ENCODE measurements around the gene BLTP2.
"Not testable (repeated sequence)": the region's sequence is repeated elsewhere in the genome, so short reads cannot be mapped to it uniquely, and the experiment has no call there.

BLTP2 gene

DNA sequence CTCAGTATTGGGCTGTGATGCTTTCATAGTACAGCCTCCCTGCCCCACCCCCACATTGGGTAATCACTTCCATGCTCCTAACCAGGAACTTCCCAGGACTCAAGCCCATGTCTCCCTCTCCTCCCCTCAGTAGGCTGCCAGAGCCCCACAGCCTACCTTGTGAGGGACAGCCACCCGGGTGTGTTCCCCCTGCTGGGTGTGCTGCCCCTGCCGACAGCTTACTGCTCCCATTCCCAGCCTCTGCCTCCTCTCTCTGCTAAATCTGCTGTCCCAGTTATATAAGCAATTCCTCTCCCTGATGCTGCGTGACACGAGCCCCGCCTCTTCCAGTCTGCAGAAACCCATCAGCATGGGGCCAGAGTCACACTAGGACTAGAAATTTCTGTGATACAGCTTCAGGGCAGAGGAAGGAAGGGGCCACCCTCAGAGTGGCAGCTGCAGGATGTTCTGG, 31.0 kb downstream of the BLTP2 start, which contains the start of gene RSKR:
Gene RSKR, minus strand, starts transcription at position 255 of the 451 bp plus-strand sequence. Its CDS starts 24 bp downstream, at position 231.
- Histone ChIP-seq H3K9ac (ENCODE audit: insufficient read length) (no peak within 1 kb of the TSS), H3K36me3 (ENCODE audit: insufficient read depth, low read length) (peaks cover 52% of the 10 kb centered on the region)
- no peak for DNase-seq (ENCODE audit: low read depth, low spot score)

DNA sequence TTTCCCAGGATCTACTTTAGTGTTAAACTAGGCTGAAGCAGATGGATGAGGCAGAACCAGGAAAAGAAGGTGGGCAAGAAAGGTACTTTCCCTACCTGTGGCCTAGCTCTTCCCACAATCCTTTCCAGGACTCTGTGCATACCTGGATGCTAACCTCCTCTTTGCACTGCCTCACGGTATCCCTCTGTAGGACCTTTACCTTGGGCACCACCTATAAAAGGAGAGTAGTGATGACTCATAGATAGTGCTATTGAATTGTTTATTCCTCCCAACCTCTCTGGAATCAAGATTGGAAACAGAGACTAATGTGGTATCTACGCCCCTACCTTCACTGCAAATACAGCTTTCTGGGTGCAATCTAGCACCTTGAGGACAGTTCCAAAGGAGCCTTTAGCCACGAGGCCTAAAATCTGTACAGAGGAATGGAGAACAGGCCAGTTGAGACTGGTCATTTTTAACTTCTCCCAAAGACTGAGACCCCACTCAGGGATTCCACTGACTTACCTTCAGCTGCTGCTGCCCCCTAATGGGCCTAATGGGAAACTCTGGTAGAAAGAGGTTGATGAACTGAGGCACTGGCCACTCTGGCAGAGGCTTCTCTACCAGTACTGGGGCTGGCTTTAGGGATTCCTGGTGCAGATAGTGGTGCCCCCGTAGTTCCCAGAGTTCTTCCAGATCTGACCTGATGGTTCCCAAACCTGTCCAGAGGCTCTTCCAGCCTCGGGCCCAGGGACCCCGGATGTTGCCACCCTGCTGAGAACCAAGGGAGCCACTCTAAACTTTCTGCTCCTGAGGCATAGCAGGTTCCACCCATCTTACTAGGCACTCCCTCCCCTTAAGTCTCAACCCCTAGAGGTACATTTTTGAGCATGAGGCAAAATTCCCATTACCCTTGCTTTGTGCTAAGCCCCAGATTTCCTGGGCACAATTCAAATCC, 31.8 kb downstream of the BLTP2 start:
- H3K9me3 ChIP-seq (ENCODE audit: low read depth, low read length): no peaks in the 10 kb centered on the region
- no peak for DNase-seq (ENCODE audit: low read depth, low spot score)
- H3K9ac ChIP-seq (ENCODE audit: insufficient read length): no peak overlapping the region
- no peak overlapping the region for H3K27ac ChIP-seq
- TF ChIP-seq EZH2 (IDR thresholded peaks at IDR 0.05): no peak
- no peak for TF ChIP-seq POLR2AphosphoS5 (IDR thresholded peaks at IDR 0.05; ENCODE audit: borderline replicate concordance, low read depth, low read length)
- no peak for TF ChIP-seq FOXP2 (optimal IDR thresholded peaks at IDR 0.05; ENCODE audit: control extremely low read depth, extremely low read length, insufficient read depth)
- no peak overlapping the region for H3K4me3 ChIP-seq
- peaks cover 44% of the 10 kb centered on the region for H3K36me3 ChIP-seq (ENCODE audit: insufficient read depth, low read length)

More for the DNA sequence above, 31.0 kb downstream of the BLTP2 start, which contains the start of gene RSKR:
- no peak within 1 kb of the TSS for H3K27ac ChIP-seq
- H3K4me3 ChIP-seq: no peak within 1 kb of the TSS
- no peaks in the 10 kb centered on the region for H3K9me3 ChIP-seq (ENCODE audit: low read depth, low read length)
- no peak for TF ChIP-seq POLR2AphosphoS5 (IDR thresholded peaks at IDR 0.05; ENCODE audit: borderline replicate concordance, low read depth, low read length)
- no peak for TF ChIP-seq EZH2 (IDR thresholded peaks at IDR 0.05)
- no peak for TF ChIP-seq FOXP2 (optimal IDR thresholded peaks at IDR 0.05; ENCODE audit: control extremely low read depth, extremely low read length, insufficient read depth)

DNA sequence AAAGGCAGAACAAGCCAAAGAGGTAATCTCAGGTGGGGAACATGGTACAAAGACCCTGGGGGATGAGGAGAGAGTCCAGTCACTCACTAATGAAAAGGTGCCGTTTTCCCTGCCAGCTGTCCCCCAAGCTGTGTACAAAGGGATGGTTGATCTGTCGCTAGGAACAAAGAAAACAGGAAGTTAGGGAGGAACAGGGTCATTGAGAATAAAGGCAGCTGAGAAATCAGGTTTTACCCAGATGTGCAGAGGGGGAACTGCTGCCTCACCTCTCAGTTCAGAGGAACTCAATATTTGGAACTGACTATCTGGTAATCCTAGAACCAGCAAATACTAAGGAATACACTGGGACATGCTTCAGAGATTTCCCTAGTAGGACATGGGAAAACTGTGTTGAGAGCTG, 32.4 kb downstream of the BLTP2 start:
- H3K9me3 ChIP-seq (ENCODE audit: low read depth, low read length): no peaks in the 10 kb centered on the region
- H3K4me3 ChIP-seq: no peak overlapping the region
- DNase-seq (ENCODE audit: low read depth, low spot score): no peak
- H3K9ac ChIP-seq (ENCODE audit: insufficient read length): no peak overlapping the region
- peaks cover 40% of the 10 kb centered on the region for H3K36me3 ChIP-seq (ENCODE audit: insufficient read depth, low read length)
- TF ChIP-seq POLR2AphosphoS5 (IDR thresholded peaks at IDR 0.05; ENCODE audit: borderline replicate concordance, low read depth, low read length) (no peak), FOXP2 (optimal IDR thresholded peaks at IDR 0.05; ENCODE audit: control extremely low read depth, extremely low read length, insufficient read depth) (no peak), EZH2 (IDR thresholded peaks at IDR 0.05) (no peak)
- no peak overlapping the region for H3K27ac ChIP-seq

DNA sequence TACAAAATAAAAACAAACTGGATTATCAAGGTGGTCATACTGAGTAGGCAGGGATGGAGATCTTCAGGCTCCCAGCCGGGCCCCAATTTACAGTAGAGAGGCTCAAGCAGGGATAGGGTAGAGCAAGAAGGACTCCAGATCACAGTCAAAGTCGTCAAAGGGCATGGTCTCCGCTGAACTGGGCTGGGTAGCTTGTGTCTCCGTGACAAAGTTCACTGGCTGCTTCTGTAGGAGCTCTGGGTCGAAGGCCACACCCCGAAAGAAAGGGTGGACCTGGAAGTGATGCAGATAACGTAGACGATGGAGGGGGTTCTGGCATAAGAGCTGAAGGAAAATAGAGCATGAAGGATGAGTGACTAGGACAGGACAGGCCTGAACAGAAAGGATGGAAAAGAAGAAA, 34.6 kb downstream of the BLTP2 start:
- Histone ChIP-seq H3K9ac (ENCODE audit: insufficient read length) (no peak overlapping the region), H3K27ac (0 out of 2 replicates have a peak overlapping the region, but pooled peaks have one; percentile 36), H3K36me3 (ENCODE audit: insufficient read depth, low read length) (peaks cover 19% of the 10 kb centered on the region), H3K9me3 (ENCODE audit: low read depth, low read length) (no peaks in the 10 kb centered on the region), H3K4me3 (no peak overlapping the region)
- TF ChIP-seq EZH2 (IDR thresholded peaks at IDR 0.05): no peak
- no peak for TF ChIP-seq POLR2AphosphoS5 (IDR thresholded peaks at IDR 0.05; ENCODE audit: borderline replicate concordance, low read depth, low read length)
- TF ChIP-seq FOXP2 (optimal IDR thresholded peaks at IDR 0.05; ENCODE audit: control extremely low read depth, extremely low read length, insufficient read depth): no peak
- no peak for DNase-seq (ENCODE audit: low read depth, low spot score)

DNA sequence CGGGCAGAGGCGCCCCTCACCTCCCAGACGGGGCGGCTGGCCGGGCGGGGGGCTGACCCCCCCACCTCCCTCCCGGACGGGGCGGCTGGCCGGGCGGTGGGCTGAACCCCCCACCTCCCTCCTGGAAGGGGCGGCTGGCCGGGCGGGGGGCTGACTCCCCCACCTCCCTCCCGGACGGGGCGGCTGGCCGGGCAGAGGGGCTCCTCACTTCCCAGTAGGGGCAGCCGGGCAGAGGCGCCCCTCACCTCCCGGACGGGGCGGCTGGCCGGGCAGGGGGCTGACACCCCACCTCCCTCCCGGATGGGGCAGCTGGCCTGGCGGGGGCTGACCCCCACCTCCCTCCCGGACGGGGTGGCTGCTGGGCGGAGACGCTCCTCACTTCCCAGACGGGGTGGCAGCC, 40.9 kb downstream of the BLTP2 start:
- not testable (repeated sequence) for DNase-seq (ENCODE audit: low read depth, low spot score); H3K27ac ChIP-seq; H3K9me3 ChIP-seq (ENCODE audit: low read depth, low read length); H3K4me3 ChIP-seq; H3K36me3 ChIP-seq (ENCODE audit: insufficient read depth, low read length); H3K9ac ChIP-seq (ENCODE audit: insufficient read length)

DNA sequence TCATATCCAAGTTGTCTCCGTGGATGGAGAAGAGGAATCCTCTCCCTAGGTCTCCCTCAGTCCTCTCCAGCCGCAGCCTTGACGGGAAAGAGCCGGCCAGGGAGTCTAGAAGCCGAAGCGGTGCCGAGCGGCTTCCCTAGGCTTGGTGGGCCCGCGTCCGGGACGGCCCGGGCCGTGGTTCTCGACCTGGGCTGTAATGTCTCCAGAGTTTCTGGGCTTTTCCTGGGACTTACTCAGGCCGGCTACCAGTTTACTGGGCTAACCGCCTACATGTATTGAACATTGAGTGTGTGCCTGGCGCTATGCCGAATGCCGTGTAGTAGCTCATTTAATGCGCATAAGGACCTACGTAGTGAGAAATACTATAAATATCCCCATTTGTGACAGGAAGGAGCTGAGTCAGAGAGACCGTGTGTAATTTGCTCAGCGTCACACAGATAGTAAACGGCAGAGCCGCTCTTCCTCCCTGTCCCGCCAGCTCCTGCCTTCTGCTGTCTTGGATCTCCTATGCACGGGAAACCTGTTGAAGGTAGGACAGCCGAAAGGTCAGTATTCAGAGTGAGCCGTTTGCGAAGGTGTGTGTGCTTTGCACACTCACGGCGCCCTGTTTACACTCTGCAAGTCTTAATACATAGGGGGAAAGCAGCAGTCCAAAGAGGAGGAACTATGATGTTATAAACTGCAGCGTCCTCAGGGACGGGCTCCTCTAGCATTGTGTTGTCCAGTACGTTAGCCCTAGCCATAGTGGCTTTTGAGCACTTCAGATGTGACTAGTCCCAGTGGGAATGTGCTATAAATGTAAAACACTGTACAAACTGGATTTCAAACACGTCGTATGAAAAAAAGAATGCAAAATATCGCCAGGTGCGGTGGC, 45.4 kb downstream of the BLTP2 start:
- H3K9ac ChIP-seq (ENCODE audit: insufficient read length): peak overlapping the region; percentile 74
- peak overlapping the region; percentile 100 for H3K4me3 ChIP-seq
- DNase-seq (ENCODE audit: low read depth, low spot score): peak; percentile 34
- peak overlapping the region; percentile 83 for H3K27ac ChIP-seq
- TF ChIP-seq FOXP2 (optimal IDR thresholded peaks at IDR 0.05; ENCODE audit: control extremely low read depth, extremely low read length, insufficient read depth) (no peak), POLR2AphosphoS5 (IDR thresholded peaks at IDR 0.05; ENCODE audit: borderline replicate concordance, low read depth, low read length) (no peak), EZH2 (IDR thresholded peaks at IDR 0.05) (no peak)
- H3K9me3 ChIP-seq (ENCODE audit: low read depth, low read length): no peaks in the 10 kb centered on the region
- H3K36me3 ChIP-seq (ENCODE audit: insufficient read depth, low read length): peaks cover 20% of the 10 kb centered on the region

DNA sequence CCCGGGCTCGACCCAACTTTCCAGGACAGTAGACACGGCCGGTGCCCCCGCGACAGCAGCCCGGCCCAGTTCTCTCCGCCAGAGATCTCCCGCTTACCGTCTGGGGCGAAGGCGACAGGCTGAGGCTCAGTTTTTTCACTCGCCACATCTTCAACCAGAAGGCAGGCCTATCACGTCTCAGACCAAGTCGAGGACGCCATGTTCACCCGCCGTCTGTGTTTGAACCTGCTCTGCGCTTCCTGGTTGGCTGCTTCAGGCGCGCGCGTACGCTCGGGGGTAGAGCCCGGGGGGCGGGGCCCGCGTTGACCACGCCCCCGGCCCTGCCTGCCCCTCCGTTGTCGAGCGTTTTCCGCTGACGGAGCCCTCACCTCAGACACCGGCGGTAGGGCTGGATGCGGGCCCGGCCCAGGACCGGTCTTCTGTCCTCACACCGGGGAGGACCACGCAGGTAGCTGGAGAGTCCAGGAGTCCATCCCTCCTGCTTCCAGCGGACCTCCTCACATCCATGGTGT, 46.1 kb downstream of the BLTP2 start, which contains the start of gene SPAG5:
Gene SPAG5, minus strand, starts transcription at position 227 of the 512 bp plus-strand sequence. Its CDS starts 79 bp downstream, at position 148.
- DNase-seq (ENCODE audit: low read depth, low spot score): peak; percentile 42
- Histone ChIP-seq H3K27ac (peak within 1 kb of the TSS; percentile 83), H3K9ac (ENCODE audit: insufficient read length) (peak within 1 kb of the TSS; percentile 98), H3K9me3 (ENCODE audit: low read depth, low read length) (no peaks in the 10 kb centered on the region), H3K4me3 (peak within 1 kb of the TSS; percentile 100), H3K36me3 (ENCODE audit: insufficient read depth, low read length) (peaks cover 21% of the 10 kb centered on the region)
- TF ChIP-seq FOXP2 (optimal IDR thresholded peaks at IDR 0.05; ENCODE audit: control extremely low read depth, extremely low read length, insufficient read depth) (no peak), POLR2AphosphoS5 (IDR thresholded peaks at IDR 0.05; ENCODE audit: borderline replicate concordance, low read depth, low read length) (peak; percentile 82)

DNA sequence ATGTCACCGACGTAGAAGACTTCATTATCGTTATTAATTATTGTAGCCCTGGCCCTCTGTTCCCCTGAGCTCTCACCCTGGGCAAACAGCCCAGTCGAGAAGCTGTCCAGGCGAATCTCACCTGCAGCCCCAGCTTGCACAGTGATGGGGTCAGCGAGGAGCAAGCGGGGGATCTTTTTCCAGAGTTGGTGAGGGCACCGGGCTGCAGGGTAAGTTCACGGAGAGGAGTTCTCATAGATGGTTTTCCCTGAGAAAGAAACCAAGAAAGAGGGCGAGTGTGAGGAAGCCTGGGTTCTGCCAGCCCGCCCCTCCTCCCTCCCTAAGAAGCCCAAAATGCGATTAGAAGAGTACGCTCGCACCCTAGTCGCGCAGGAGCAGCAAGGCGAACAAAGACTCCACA, 46.6 kb downstream of the BLTP2 start:
- no peak for DNase-seq (ENCODE audit: low read depth, low spot score)

More for the DNA sequence above, 46.6 kb downstream of the BLTP2 start:
- TF ChIP-seq FOXP2 (optimal IDR thresholded peaks at IDR 0.05; ENCODE audit: control extremely low read depth, extremely low read length, insufficient read depth): no peak
- no peak for TF ChIP-seq POLR2AphosphoS5 (IDR thresholded peaks at IDR 0.05; ENCODE audit: borderline replicate concordance, low read depth, low read length)
- TF ChIP-seq EZH2 (IDR thresholded peaks at IDR 0.05): no peak
- no peaks in the 10 kb centered on the region for H3K9me3 ChIP-seq (ENCODE audit: low read depth, low read length)
- peak overlapping the region; percentile 98 for H3K9ac ChIP-seq (ENCODE audit: insufficient read length)
- H3K36me3 ChIP-seq (ENCODE audit: insufficient read depth, low read length): peaks cover 22% of the 10 kb centered on the region
- peak overlapping the region; percentile 100 for H3K4me3 ChIP-seq
- H3K27ac ChIP-seq: peak overlapping the region; percentile 82

All from SK-N-MC (cell line).